Spleen (tissue), 11 donors: ENCODE data around the gene ARHGEF26. TPM values are rescaled to one million over a fixed set of nuclear protein-coding genes. Genes with fewer than 3 reads are reported as not detected.

Source experiments
- DNase-seq: peaks from one replicate; pipeline ENCODE4 v3.0.0-alpha.2; 2020
- H3K27ac ChIP-seq, 8 donors: fragments of 200-600 bp; sonication (generic) in 7 of 8; 1 replicate in 4 of 8; 2 replicates in 4 of 8; pipeline versions ENCODE4 v1.5.0 to v1.8.0; 2016 to 2021; ENCODE audit warnings: inconsistent platforms in 4 of 8, mild to moderate bottlenecking in 4 of 8, moderate library complexity in 1 of 8
- H3K27me3 ChIP-seq, 7 donors: fragments of 200-600 bp; sonication (generic) in 6 of 7; replicated peaks in 1 of 7; 1 replicate in 4 of 7; 2 replicates in 3 of 7; pipeline versions ENCODE4 v1.5.0 to v1.8.0; 2016 to 2021; ENCODE audit warnings: inconsistent platforms in 3 of 7, mild to moderate bottlenecking in 1 of 7
- H3K36me3 ChIP-seq, 6 donors: fragments of 200-600 bp; sonication (generic) in 5 of 6; 1 replicate in 4 of 6; 2 replicates in 2 of 6; pipeline versions ENCODE4 v1.5.0 to v1.8.0; 2016 to 2021; ENCODE audit warnings: inconsistent platforms in 2 of 6
- H3K4me1 ChIP-seq, 6 donors: fragments of 200-600 bp; sonication (generic) in 5 of 6; 1 replicate in 3 of 6; 2 replicates in 3 of 6; pipeline versions ENCODE4 v1.5.0 to v1.8.0; 2016 to 2021; ENCODE audit warnings: inconsistent platforms in 3 of 6
- H3K4me3 ChIP-seq, 8 donors: fragments of 200-600 bp; sonication (generic) in 7 of 8; 1 replicate in 4 of 8; 2 replicates in 4 of 8; pipeline versions ENCODE4 v1.5.0 to v1.8.0; 2016 to 2021; ENCODE audit warnings: inconsistent platforms in 4 of 8, mild to moderate bottlenecking in 4 of 8, moderate library complexity in 2 of 8
- H3K9me3 ChIP-seq, 8 donors: fragments of 200-600 bp; sonication (generic) in 7 of 8; 1 replicate in 4 of 8; 2 replicates in 4 of 8; pipeline versions ENCODE4 v1.5.0 to v1.8.0; 2016 to 2021; ENCODE audit warnings: inconsistent platforms in 4 of 8
- CTCF ChIP-seq, 11 experiments: fragments of 200-600 bp in 7 of 11; fragments of 450-650 bp in 4 of 11; sonication (generic) in 4 of 11; IDR thresholded peaks in 8 of 11; conservative IDR thresholded peaks in 3 of 11; 1 replicate in 7 of 11; 2 replicates in 4 of 11; pipeline versions ENCODE4 v1.4.0 to v1.8.0; 2016 to 2021; ENCODE audit warnings: antibody characterized with exemption in 11 of 11, inconsistent platforms in 4 of 11, mild to moderate bottlenecking in 1 of 11
- POLR2A ChIP-seq, 3 donors: fragments of 450-650 bp; IDR thresholded peaks; one replicate each; pipeline ENCODE4 v1.5.1; 2017; ENCODE audit warnings: antibody characterized with exemption in 3 of 3, mild to moderate bottlenecking in 1 of 3
- POLR2AphosphoS5 ChIP-seq, 3 donors: sonication (generic); formaldehyde crosslinking; IDR thresholded peaks; one replicate each; pipeline ENCODE4 v1.5.1; 2017; ENCODE audit warnings: antibody characterized with exemption in 3 of 3
- WGBS, 5 donors: extraction: QIAGEN DNeasy Blood & Tissue Kit in 3 of 5; methylation state at CpG; one replicate each; pipeline versions ENCODE4 v1.1.5 to v1.1.7; 2013 to 2018; 5-methylcytosine and 5-hydroxymethylcytosine counted together
- intact Hi-C: fragments of 100-400 bp; cut with DNase I; formaldehyde crosslinking; loops from one replicate; pipeline ENCODE4 v1.15.0; 2023; ENCODE audit warnings: low total_unique reads
- polyA plus RNA-seq, 3 donors: library from polyadenylated mRNA; stranded (reverse); fragments of 200-250 nt; gene quantifications; one replicate each; pipeline ENCODE4 v1.2.1, GENCODE V29; 2013
- total RNA-seq, 7 donors: library from RNA; depleted of rRNA in 3 of 7; stranded (reverse); fragments of >200 nt in 3 of 7; fragmentation: NEBNext Ultra II Directional in 4 of 7; extraction: Animal tissue kit (Norgen Biotek cat#: 25700) in 4 of 7; gene quantifications; one replicate each; pipeline versions ENCODE4 v1.1.0 to v1.2.1, GENCODE V29; 2016 to 2021
- donor health status: healthy with polysubstance abuse.
- donor health status: DM: no; HTN: no; CAD: no; lungs with moderate emphysema.
- donor health status: DM: no; HTN: no; CAD: no.
- donor health status: Bipolar disorder and iron deficiency.
- donor health status: healthy.
- donor health status: DM: no; HTN: no; CAD: no.
- donor health status: DM: yes; HTN: yes; CAD: no.

The ARHGEF26 gene
- total and polyA plus RNA-seq, 10 donors: 0.30 to 6.3 (median 1.1) TPM

GRCh38 chr3:154123906-154124305 lies 2.7 kb downstream of the ARHGEF26 start:
- no peak overlapping the region for H3K27ac ChIP-seq
- TF ChIP-seq POLR2A (IDR thresholded peaks at IDR 0.05): no peak
- no peak for TF ChIP-seq POLR2AphosphoS5 (IDR thresholded peaks at IDR 0.05)
- TF ChIP-seq CTCF (IDR thresholded peaks at IDR 0.05 in 8 of 11, conservative IDR thresholded peaks at IDR 0.05 in 3 of 11): no peak
- intact Hi-C loops: no loop called here
- peak overlapping the region in 2 of 8 donors; percentile 60 to 67 for H3K4me3 ChIP-seq
- DNase-seq: no peak
- WGBS, 5 donors: 74 to 85% (median 82%) methylated on average over 3 of the region's 3 CpGs
- H3K9me3 ChIP-seq: no peaks in the 10 kb centered on the region
- peaks cover 0 to 54% (median 16%) of the 10 kb centered on the region in 7 donors for H3K27me3 ChIP-seq
- H3K36me3 ChIP-seq: no peaks in the 10 kb centered on the region
- peaks cover 8 to 34% (median 23%) of the 10 kb centered on the region in 6 donors for H3K4me1 ChIP-seq

DNA sequence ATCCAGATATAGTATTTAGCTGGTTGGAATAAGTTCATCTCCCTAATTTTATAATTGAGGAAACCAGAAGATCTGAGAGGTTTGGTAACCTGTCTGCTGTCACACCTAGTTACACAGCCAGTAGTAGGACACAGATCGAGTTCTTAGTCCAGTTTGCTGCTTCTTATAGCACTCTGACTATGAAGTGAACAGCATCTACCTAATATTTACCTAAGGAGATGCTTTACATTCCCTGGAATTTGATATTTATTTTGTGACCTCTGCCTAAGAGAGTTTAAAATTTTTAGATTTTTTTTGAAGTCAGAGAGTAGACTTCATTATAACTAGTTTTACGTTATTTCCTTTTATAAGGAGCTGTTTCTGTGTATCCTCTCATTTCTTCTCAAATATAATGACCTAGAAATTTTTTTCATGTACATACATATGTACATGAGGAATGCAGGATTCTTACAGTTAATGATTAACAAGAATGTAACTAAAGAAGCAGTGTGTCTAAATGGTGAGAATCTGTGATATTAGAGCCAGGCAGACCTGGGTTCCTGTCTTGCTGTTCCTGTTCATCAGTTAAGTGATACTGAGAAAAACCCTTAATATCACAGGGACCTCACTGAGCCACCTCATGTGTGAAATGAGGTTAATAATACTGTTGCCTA lies 4.3 kb downstream of the ARHGEF26 start:
- intact Hi-C loops: no loop called here
- H3K36me3 ChIP-seq: no peaks in the 10 kb centered on the region
- no peak for DNase-seq
- H3K4me1 ChIP-seq: peaks cover 8 to 32% (median 21%) of the 10 kb centered on the region in 6 donors
- no peak for TF ChIP-seq CTCF (IDR thresholded peaks at IDR 0.05 in 8 of 11, conservative IDR thresholded peaks at IDR 0.05 in 3 of 11)
- TF ChIP-seq POLR2AphosphoS5 (IDR thresholded peaks at IDR 0.05): no peak
- no peak for TF ChIP-seq POLR2A (IDR thresholded peaks at IDR 0.05)
- no peak overlapping the region for H3K4me3 ChIP-seq
- H3K9me3 ChIP-seq: no peaks in the 10 kb centered on the region
- no peak overlapping the region for H3K27ac ChIP-seq
- WGBS, 5 donors: 82 to 92% (median 90%) methylated on average over 2 of the region's 2 CpGs
- peaks cover 0 to 40% (median 16%) of the 10 kb centered on the region in 7 donors for H3K27me3 ChIP-seq

DNA sequence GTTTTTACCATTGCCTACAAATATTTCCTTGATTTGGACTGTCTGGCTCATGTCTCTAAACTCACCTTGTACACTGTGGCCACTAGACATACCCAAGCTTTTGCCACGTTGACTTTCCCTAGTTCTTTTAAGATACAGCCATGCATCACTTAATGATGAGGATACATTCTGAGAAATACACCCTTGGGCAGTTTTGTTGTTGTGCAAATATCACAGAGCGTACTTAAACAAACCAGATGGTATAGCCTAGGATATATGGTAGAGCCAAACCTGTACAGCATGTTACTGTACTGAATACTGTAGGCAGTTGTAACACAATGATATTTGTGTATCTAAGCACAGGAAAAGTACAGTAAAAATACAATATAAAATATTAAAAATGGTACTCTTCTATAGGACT lies 5.5 kb downstream of the ARHGEF26 start:
- no peak overlapping the region for H3K4me3 ChIP-seq
- intact Hi-C loops: no loop called here
- peaks cover 7 to 20% (median 13%) of the 10 kb centered on the region in 6 donors for H3K4me1 ChIP-seq

More for the DNA sequence above, 5.5 kb downstream of the ARHGEF26 start:
- peaks cover 0 to 28% (median 15%) of the 10 kb centered on the region in 7 donors for H3K27me3 ChIP-seq
- no peak for DNase-seq
- 83 to 95% (median 90%) methylated on average over 2 of the region's 2 CpGs for WGBS, 5 donors
- no peaks in the 10 kb centered on the region for H3K9me3 ChIP-seq
- H3K36me3 ChIP-seq: no peaks in the 10 kb centered on the region
- H3K27ac ChIP-seq: no peak overlapping the region
- no peak for TF ChIP-seq POLR2A (IDR thresholded peaks at IDR 0.05)
- TF ChIP-seq CTCF (IDR thresholded peaks at IDR 0.05 in 8 of 11, conservative IDR thresholded peaks at IDR 0.05 in 3 of 11): no peak
- TF ChIP-seq POLR2AphosphoS5 (IDR thresholded peaks at IDR 0.05): no peak
